Nephron progenitor cell (in vitro differentiated cells): Measurements from ENCODE around the gene SRMS.

ENCODE experiments used
- DNase-seq: peaks from one replicate; pipeline ENCODE4 v3.0.0; 2021
- H3K27ac Mint-ChIP-seq: 2 replicates; pipeline ENCODE4 v1.8.0; 2021; ENCODE audit warnings: mild to moderate bottlenecking, moderate library complexity, mixed read lengths
- H3K27me3 Mint-ChIP-seq: 2 replicates; pipeline ENCODE4 v1.8.0; 2021; ENCODE audit warnings: mild to moderate bottlenecking, low read depth, mixed read lengths; ENCODE audit not compliant: poor library complexity
- H3K36me3 Mint-ChIP-seq: 2 replicates; pipeline ENCODE4 v1.8.0; 2021; ENCODE audit warnings: low read depth, mixed read lengths
- H3K4me1 Mint-ChIP-seq: 2 replicates; pipeline ENCODE4 v1.8.0; 2021; ENCODE audit warnings: mixed read lengths
- H3K4me3 Mint-ChIP-seq: 2 replicates; pipeline ENCODE4 v1.8.0; 2021; ENCODE audit warnings: mild to moderate bottlenecking, moderate library complexity, mixed read lengths
- H3K9me3 Mint-ChIP-seq: 2 replicates; pipeline ENCODE4 v1.8.0; 2021; ENCODE audit warnings: mild to moderate bottlenecking, moderate library complexity, mixed read lengths
- CTCF ChIP-seq: fragments of 200-600 bp; sonication (generic); IDR thresholded peaks from 2 replicates; pipeline ENCODE4 v1.5.0; 2021; ENCODE audit warnings: antibody characterized with exemption

SRMS gene

DNA sequence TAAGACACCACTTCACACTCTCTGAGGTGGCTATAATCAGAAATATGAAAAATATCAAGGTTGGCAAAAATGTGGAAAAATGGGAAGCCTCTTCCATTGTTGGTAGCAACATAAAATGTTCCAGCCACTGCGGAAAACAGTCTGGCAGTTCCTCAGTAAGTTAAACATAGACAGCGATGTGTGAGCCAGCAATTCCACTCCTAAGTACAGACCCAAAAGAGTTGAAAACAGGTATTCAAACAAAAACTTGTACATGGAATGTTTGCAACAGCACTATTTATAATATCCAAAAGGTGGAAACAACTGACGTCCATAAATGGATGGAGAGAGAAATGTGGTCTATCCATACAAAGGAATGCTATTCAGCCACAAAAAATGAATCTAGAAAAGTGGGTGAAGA lies 34.3 kb downstream of the SRMS start:
- H3K9me3 Mint-ChIP-seq, result peaks cover 48% of the 10 kb centered on the region
- TF ChIP-seq CTCF, result no peak
- peaks cover 5% of the 10 kb centered on the region for H3K4me1 Mint-ChIP-seq
- no peak for DNase-seq
- H3K36me3 Mint-ChIP-seq, result peaks cover 9% of the 10 kb centered on the region
- peaks cover 48% of the 10 kb centered on the region for H3K27me3 Mint-ChIP-seq
- H3K27ac Mint-ChIP-seq, result no peak overlapping the region
- no peak overlapping the region for H3K4me3 Mint-ChIP-seq

DNA sequence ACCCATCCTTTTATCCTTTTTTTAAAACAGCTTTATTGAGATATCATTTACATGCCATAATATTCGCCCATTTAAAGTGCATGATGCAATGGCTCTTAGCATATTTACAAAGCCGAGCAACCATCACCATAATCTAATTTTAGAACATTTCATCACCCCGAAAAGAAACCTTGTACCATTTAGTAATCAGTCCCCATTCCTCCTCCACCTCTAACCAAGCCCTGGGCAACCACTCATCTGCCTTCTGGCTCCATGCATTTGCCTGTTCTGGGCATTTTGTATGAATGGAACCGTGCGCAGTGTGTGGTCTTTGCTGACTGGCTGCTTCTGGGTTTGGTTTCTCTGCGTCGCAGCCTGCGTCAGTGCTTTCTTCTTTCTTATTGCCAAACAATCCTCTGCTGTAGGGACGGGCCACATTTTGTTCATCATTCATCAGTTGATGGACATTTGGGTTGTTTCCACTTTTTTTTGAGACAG lies 38.4 kb downstream of the SRMS start:
- H3K27ac Mint-ChIP-seq, result no peak overlapping the region
- no peak overlapping the region for H3K4me3 Mint-ChIP-seq
- no peak for DNase-seq
- TF ChIP-seq CTCF, result no peak
- H3K27me3 Mint-ChIP-seq, result peaks cover 75% of the 10 kb centered on the region
- no peaks in the 10 kb centered on the region for H3K4me1 Mint-ChIP-seq
- peaks cover 73% of the 10 kb centered on the region for H3K9me3 Mint-ChIP-seq
- peaks cover 14% of the 10 kb centered on the region for H3K36me3 Mint-ChIP-seq

DNA sequence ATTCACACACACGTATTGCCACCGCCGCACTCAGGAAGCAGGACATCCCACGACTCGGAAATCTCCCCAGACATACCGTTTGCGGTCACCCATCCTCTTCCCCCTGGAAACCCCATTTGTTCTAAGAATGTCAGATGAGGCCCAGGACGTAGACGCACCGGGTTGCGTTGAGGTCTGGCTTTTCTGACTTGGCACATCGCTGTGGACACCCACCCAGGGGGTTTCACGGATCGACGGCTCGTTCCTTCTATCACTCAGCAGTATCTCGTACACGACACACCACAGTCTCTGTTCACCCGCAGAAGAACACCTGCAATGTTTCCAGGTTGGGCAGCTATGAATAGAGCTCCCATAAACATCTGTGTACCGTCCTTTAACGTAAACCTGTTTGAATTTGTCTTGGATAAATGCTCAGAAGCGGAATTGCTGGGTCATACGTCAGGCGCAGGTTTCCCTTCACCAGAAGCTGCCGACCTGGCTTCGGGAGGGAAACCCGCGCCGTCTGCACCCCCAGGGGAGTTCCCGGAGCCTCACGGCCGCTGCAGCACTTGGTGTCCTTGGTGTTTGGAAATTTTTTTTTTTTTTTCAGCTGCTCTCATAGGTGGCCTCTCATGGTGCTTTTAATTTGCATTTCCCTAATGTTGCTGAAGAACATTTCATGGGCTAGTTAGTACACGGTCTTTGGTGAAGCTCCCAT lies 39.3 kb downstream of the SRMS start:
- Mint-ChIP-seq H3K4me3 (no peak overlapping the region), H3K27ac (no peak overlapping the region), H3K9me3 (peaks cover 71% of the 10 kb centered on the region), H3K4me1 (no peaks in the 10 kb centered on the region), H3K36me3 (peaks cover 11% of the 10 kb centered on the region), H3K27me3 (peaks cover 74% of the 10 kb centered on the region)
- no peak for TF ChIP-seq CTCF
- no peak for DNase-seq

DNA sequence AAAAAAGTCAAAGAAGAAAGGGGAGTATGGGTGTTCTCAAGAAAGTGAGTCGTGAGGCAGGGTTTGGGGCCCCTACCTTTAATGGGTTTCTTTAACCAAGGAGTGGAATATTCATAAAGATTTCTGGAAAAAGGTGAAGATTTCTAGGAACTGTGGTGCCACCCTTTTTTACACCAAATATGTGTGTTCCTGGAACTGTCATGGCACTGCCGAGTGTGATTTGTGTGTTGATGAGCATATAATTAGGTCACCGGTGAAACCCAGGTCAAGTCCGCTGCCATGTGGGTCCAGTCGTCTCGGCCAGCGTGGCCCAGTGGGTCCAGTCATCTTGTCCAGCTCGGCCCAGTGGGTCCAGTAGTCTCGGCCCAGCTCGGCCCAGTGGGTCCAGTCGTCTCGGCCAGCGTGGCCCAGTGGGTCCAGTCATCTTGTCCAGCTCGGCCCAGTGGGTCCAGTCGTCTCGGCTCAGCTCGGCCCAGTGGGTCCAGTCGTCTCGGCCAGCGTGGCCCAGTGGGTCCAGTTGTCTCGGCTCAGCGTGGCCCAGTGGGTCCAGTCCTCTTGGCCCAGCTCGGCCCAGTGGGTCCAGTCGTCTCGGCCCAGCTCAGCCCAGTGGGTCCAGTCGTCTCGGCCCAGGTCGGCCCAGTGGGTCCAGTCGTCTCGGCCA lies 40.3 kb downstream of the SRMS start:
- peaks cover 66% of the 10 kb centered on the region for H3K27me3 Mint-ChIP-seq
- no peak for DNase-seq
- H3K36me3 Mint-ChIP-seq, result peaks cover 9% of the 10 kb centered on the region
- H3K4me3 Mint-ChIP-seq, result no peak overlapping the region
- H3K4me1 Mint-ChIP-seq, result no peaks in the 10 kb centered on the region
- peaks cover 63% of the 10 kb centered on the region for H3K9me3 Mint-ChIP-seq
- no peak for TF ChIP-seq CTCF
- no peak overlapping the region for H3K27ac Mint-ChIP-seq

DNA sequence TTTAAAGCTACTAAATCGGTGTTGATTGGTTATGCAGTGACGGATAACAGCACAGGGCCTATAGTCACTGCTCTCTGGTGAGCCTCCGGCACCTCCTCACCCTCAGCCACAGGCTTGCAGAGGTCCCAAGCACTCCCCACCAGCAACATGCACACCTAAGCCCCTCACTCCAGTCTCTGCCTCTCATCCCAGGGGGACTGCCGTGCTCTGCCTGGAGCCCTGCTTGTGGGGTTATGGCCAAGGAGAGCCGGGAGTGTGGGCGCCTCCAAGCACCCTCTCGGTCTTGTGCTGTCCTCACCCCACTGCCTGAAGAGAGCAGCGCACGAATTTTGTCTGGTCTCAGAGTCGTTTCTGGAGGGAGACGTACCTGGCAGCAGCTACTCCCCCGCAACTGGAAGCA lies 41.8 kb downstream of the SRMS start:
- TF ChIP-seq CTCF, result no peak
- peaks cover 60% of the 10 kb centered on the region for H3K9me3 Mint-ChIP-seq
- H3K4me3 Mint-ChIP-seq, result no peak overlapping the region
- H3K4me1 Mint-ChIP-seq, result peaks cover 6% of the 10 kb centered on the region
- H3K27me3 Mint-ChIP-seq, result peaks cover 65% of the 10 kb centered on the region
- H3K36me3 Mint-ChIP-seq, result peaks cover 5% of the 10 kb centered on the region
- no peak for DNase-seq
- H3K27ac Mint-ChIP-seq, result no peak overlapping the region

- Mint-ChIP-seq H3K4me1 (peaks cover 6% of the 10 kb centered on the region), H3K27me3 (peaks cover 66% of the 10 kb centered on the region), H3K36me3 (peaks cover 5% of the 10 kb centered on the region), H3K9me3 (peaks cover 57% of the 10 kb centered on the region), H3K4me3 (no peak overlapping the region), H3K27ac (no peak overlapping the region)
- TF ChIP-seq CTCF, result no peak
- DNase-seq, result no peak
Measured at GRCh38 chr20:63505281-63505680, 42.3 kb downstream of the SRMS start.
